Panc1 (cell line): ENCODE results near the gene EVI5.

Source experiments
- CTCF ChIP-seq: fragments of 450-650 bp; IDR thresholded peaks from 2 replicates; pipeline ENCODE4 v1.5.1; 2017; ENCODE audit warnings: mild to moderate bottlenecking
- POLR2AphosphoS5 ChIP-seq: IDR thresholded peaks from 2 replicates; pipeline ENCODE4 v1.6.1; 2012; ENCODE audit warnings: mild to moderate bottlenecking, low read depth, low read length, moderate library complexity
- REST ChIP-seq, 2 experiments: IDR thresholded peaks; 2 replicates each; pipeline ENCODE4 v1.6.1; 2011 to 2012; ENCODE audit warnings: low read depth in 2 of 2, control low read depth in 1 of 2, low read length in 1 of 2, mild to moderate bottlenecking in 1 of 2, moderate library complexity in 1 of 2; ENCODE audit not compliant: insufficient read depth in 1 of 2

- no peak for TF ChIP-seq CTCF
- TF ChIP-seq REST (IDR thresholded peaks at IDR 0.05; ENCODE audit: insufficient read depth in 1 of 2, low read depth in 2 of 2, low read length in 1 of 2), result no peak
- no peak for TF ChIP-seq POLR2AphosphoS5
Observed at GRCh38 chr1:92538413-92539061, 246.4 kb downstream of the EVI5 start.
